GM21390 (cell line): ENCODE measurements around the gene PLAAT2.
"Not testable (repeated sequence)": the region's sequence is repeated elsewhere in the genome, so short reads cannot be mapped to it uniquely, and the experiment has no call there.

Experiments
- ATAC-seq: cut with Tn5 transposase; IDR thresholded peaks from one replicate; pipeline ENCODE4 v1.9.1; 2021; ENCODE audit not compliant: unreplicated experiment

The PLAAT2 gene

GRCh38 chr11:63563201-63564055 lies at the start of gene PLAAT2:
Gene PLAAT2, minus strand, starts transcription at chr11:63563379. Its CDS starts 55 bp downstream, at chr11:63563324.
- no peak for ATAC-seq

GRCh38 chr11:63612181-63612580 lies 49.0 kb upstream of the PLAAT2 start:
- ATAC-seq, result no peak

GRCh38 chr11:63611395-63611747 lies 48.2 kb upstream of the PLAAT2 start:
- ATAC-seq, result no peak

GRCh38 chr11:63610604-63611394 lies 47.6 kb upstream of the PLAAT2 start:
- ATAC-seq, result no peak

- no peak for ATAC-seq
These were observed 46.9 kb upstream of the PLAAT2 start for GRCh38 chr11:63609971-63610580.

- no peak for ATAC-seq
These were observed 46.4 kb upstream of the PLAAT2 start for GRCh38 chr11:63609536-63609935.

GRCh38 chr11:63608353-63609345 lies 45.5 kb upstream of the PLAAT2 start:
- no peak for ATAC-seq

GRCh38 chr11:63603180-63603518 lies 40.0 kb upstream of the PLAAT2 start:
- no peak for ATAC-seq

GRCh38 chr11:63602290-63603179 lies 39.4 kb upstream of the PLAAT2 start:
- not testable (repeated sequence) for ATAC-seq

GRCh38 chr11:63599211-63600122 lies 36.3 kb upstream of the PLAAT2 start:
- no peak for ATAC-seq

- ATAC-seq, result no peak
These were observed 35.4 kb upstream of the PLAAT2 start for GRCh38 chr11:63598556-63598955.

- ATAC-seq, result no peak
These were observed 32.1 kb upstream of the PLAAT2 start for GRCh38 chr11:63595296-63595695.

- ATAC-seq, result no peak
These were observed 29.8 kb upstream of the PLAAT2 start for GRCh38 chr11:63592975-63593395.

- no peak for ATAC-seq
These were observed 27.0 kb upstream of the PLAAT2 start for GRCh38 chr11:63590024-63590788.

- no peak for ATAC-seq
These were observed 25.8 kb upstream of the PLAAT2 start for GRCh38 chr11:63589000-63589399.

GRCh38 chr11:63586451-63587166 lies 23.4 kb upstream of the PLAAT2 start:
- ATAC-seq, result no peak

- ATAC-seq, result no peak
These were observed 20.1 kb upstream of the PLAAT2 start for GRCh38 chr11:63583357-63583677.
